ENCODE measurements around the gene ANXA11.
A peak's percentile ranks its signal among the peaks of the same experiment; 100 is the strongest.

The ANXA11 gene

DNA sequence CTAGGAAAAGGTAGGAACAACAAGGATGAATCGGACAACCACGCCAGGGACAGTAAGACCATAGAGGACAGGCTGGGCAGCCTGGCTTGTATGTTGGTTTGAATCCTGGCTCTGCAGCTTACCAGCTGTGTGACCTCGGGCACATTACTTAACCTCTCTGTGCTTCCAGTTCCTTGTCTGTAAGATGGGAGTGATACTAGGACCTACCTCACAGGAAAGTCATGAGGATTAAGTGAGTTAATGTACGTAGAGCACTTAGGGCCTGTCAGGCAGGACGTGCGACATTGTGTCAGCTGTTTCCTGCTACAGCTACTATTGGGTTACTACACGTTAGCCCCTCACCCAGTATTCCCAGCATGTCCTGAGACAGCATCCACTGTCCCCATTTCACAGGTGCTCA is 40.7 kb downstream of the ANXA11 start:
- no peak for DNase-seq

DNA sequence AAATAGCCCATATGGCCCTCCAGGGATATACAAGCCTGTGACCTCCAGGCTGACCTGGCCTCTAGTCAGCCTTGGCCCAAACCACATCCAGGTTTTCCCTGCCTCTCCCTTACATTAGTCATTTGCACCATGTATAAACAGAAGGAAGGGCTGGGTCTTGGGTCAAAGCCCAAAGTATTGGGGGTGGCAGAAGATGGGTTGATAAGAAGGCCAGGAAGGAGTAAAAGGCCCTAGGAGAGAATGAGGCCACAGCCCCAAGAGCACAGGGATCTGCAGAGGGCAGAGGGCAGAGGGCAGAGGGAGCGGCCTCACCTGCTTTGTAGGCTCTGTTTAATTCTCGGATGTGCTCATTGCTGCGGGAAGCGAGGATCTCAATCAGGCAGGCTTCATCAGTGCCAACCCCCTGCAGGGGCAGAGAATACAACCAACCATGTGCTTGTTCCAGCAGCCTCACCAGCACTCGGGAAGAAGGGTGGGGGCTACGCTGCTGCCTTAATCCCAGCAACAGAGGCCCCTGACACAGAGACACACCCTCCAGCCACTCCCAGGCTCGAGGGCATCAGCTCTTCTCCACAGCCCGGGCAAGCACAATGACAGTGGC is 41.5 kb downstream of the ANXA11 start:
- DNase-seq = peak; percentile 92

DNA sequence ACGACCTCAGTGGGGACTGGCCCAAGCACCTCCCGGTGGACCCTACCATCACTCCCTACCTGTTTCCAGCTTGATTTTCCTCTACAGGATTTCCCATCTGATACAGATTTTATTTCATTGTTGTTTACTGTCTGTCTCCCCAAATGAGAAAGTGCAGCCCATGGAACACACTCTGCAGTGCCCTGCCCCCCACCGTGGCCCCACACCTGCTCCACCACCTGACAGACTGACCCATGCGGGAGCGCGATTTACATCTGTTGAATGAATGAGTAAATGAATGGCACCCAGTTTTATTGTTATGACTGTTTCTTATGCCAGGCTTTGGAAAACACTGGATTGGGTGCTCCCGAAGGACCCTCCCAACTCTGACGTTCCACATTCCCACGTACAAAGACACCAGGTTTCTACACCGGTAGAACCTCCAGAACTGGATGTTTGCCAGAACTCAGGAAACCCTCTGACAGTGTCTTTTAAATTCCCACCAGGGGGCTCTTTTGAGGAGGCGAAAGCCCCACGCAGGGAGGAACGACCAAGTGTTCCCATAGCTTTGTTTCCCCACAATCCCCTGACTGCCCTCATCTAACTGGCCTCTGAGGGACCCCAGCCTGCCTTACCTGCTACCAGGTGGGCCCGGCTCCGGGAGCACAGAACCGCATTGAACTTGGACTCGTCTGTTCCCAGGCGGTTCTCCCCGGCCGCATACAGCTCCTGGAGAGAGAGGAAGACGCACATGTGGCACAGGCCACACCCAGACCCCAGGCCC is 43.8 kb downstream of the ANXA11 start:
- DNase-seq = no peak

DNA sequence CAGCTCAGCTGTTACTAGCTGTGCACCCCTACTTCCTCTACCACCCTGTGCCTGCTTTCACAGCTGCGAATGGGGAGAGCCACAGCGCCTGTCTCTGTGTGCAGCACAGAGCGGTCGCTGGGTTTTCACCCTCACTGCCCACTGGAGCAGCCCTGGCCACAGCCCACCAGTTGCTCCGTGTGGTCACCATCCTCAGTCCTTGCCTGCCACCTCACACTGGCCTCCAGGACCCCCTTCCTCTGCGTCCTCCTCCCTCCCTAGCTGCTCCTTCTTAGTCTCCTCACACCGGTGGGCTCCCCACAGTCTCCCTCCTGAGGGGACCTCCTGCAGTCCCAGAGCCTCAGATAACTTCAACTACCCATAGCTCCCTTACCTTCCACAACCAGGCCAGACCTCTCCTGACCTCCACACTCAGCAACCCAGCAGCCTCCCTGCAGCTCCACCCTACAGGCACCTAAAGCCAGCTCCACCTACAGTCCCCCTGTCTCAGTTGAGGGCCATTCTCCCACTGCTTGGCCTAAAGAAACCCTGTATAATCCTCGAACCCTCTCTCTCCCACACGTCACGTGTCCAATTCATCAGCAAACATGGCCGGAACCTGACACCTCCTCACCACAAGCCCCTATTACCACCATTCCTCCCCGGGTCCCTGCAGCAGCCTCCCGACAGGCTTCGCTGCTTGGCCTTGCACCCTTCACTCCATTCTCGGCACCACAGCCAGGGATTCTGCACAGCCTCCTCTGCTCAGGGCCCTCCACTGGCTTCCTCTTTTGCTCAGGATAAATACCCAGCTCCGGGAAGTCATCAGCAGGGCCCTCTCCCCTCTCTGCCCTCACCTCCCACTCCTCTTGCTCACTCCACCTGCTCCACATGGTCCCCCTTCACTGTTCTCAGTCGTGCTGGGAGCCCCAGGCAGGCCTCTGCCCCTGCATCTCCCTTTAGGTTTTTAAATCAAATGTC is 44.7 kb downstream of the ANXA11 start:
- no peak for DNase-seq

DNA sequence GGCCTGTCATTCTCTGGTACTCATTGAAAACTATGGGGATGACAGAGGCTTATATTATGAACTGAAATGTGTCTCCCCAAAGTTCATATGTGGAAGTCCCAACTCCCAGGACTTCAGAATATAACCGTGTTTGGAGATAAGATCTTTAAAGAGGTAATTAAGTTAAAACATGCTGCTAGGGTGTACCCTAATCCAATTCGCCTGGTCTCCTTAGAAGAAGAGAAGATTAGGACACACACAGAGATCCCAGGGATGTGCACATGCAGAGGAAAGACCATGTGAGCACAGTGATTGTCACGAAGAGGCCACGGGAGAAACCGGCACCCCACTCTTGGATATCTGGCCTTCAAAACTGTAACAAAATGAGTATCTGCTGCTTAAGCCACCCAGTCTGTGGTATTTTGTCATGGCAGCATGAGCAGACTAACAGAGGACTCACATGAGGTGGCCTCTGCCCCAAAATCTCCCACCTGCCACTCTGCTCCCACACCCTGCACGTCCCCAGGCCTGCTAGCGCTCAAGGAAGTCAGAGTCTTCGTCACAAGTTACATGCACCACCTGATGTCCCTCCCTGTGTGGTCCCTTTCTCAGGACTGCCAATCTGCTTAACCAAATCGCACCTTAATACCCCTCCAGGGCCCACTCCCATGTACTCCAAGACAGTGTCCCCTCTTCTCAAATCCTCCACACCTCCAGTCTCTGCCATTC is 46.0 kb downstream of the ANXA11 start:
- DNase-seq = no peak

DNA sequence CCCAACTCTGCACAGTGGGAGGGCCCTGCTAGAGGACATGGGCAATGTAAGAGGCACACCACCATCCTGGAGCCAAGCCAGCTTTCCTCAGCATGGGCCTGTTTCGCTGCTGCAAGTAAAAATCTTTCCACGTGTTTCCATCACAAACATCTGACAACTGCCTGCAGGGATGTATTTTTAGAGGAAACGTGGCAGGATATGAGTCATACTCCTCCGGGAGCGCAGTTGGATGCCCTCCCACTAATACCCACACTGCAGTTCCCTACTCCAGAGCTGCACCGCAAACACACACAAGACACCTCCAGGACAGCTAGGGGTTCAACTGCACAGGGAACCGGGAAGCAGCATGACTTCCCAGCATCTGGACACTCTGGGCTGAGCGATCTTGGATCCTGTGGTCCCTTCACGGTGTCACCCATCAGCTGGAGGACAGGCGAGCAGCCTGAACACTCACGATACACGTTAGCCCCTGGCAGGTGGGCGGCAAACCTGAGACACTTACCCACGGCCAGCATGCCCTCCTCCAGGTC is 46.7 kb downstream of the ANXA11 start:
- peak; percentile 95 for DNase-seq

DNA sequence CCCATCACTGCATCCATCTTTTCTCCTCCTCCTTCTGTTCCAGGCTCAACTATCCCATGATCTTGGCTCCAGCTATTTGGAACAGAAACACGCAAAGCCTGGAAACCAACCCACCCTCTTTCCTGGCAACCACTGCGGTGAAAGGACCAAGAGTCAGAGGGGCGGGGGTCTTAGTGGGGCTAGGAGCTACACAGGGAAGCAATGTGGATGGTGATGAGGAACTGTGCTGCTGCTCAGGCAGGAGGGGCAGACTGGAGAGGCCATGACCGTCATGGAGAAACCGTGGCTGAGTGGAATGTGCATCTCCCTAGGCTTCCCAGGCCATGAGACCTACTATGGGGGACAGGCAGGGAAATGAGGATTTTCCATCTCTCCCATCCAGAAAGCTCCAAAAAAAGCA is 47.2 kb downstream of the ANXA11 start:
- no peak for DNase-seq

DNA sequence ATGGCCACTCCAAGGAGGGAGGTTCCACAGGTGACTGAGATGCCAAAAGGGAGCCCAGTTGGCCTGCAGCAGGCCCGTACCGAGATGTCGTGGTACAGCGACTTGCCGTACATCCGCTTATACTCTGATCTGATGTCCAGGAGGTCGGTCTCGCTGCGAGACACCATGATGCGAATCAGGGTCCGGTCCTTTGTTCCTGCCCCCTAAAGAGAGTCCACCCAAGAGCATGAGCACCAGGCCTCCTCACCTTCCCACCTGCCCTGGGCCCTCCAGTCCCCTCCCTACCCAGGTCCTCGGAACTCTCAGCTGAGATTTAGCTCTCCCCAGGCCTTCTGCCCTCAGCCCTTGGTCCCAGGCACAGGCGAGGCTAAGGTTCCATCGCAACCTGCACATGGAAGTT is 47.8 kb downstream of the ANXA11 start:
- DNase-seq = no peak

DNA sequence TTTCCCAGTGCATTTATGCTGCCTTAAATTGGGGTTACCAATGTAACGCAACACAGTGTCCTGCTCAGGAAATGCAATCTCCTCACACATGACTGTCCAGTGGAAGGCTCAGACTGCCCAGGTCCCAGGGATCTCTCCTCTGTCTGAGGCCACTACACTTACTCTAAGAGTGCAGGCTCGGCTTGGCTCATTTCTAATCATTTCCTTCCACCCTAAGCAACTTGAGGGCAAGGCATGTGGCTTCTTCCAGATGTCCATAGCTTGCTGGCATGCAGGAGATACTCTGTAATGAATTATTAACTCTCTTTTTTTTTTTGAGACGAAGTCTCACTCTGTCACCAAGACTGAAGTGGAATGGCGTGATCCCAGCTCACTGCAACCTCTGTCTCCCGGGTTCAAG is 49.1 kb downstream of the ANXA11 start:
- no peak for DNase-seq

DNA sequence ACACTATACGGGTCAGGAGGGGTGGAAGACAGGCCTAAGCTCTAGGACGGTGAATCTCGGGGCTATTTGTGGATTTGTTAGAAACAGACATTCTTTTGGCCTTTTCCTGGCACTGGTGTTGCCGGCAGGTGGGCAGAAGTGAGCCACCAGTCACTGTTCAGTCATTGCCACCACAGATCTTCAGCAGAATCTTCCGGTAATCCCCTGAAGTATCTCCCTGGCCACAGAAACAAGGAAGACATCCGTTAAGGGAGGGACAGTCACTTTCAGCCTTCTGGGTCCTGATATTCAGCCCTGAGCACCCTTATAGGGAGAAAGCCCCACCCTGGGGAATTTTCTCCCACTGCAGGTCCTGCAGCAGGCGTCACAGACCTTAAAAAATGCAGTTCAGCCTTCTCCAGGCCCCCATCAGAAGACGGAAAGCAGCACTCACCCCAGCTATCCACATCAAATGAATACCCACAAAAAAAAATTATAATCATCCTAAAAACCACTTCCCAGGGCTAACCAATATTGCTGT is 49.6 kb downstream of the ANXA11 start:
- DNase-seq = no peak

DNA sequence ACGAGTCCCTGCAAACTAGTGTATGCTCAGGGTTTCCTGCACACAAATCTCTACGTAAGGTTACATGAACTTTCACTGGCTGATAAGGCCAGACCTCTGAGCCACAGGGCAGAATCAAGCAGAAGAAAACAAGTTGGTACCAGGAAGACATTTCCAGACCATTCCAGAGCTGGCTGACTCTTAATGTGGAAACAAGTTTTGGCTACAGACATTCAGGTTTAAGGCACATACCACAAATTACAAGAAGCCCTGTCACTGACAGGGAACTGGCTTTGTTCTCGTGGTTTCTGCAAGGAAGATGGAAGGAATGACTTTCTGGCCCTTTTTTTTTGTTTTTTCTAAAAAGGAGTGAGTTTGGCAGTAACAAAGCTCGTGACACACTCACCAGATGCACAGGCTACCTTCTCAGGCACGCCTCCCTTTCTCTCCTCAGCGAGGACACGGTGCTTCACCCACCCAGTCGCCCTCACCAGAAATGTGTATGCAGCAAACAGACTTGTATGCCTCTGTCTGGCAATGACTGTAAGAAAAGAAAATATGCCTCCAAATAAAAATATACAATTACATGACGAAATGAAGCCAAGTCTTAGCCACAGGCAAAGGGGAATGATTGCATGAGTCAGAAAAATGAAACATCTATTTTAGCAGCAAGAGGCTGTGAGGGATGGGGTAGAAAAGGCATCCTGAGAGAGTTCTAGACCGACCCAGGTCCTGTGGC is 50.2 kb downstream of the ANXA11 start:
- peak; percentile 88 for DNase-seq

DNA sequence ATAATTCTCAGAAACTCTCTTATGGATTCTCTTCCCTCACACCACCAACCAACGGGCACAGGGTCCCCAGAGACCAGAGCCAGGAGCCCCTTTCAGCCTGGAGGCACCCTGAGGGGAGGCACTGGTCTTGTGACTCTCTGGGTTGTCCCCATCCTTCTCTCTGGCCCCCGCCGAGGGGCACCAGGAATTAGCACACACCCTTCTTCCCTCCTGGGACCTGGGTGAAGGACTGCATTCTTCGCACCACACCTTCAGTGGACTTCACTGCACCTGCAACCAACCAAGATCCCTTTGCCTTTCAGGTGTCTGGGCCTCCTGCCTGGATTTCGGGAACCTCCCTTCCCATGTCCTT is 50.7 kb downstream of the ANXA11 start:
- DNase-seq = no peak

DNA sequence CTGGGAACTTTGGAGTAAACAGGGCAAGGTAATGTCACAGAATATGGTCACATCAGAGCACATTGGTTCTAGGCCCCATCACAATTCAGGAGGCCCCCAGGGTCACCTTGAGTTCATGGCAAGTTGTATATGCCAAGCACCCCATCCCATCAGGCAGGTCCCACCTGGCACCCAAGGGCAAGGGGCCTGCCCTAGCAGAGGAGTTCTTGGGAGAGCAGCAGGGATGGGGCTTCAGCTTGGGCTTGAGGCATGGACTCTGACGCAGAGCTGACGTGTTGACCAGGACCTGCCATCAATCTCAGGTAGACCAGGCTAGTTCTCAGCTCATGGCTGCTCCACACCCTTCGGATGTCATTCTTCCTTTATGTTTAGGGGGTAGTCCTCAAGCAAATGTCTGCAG is 51.9 kb downstream of the ANXA11 start:
- no peak for DNase-seq

DNA sequence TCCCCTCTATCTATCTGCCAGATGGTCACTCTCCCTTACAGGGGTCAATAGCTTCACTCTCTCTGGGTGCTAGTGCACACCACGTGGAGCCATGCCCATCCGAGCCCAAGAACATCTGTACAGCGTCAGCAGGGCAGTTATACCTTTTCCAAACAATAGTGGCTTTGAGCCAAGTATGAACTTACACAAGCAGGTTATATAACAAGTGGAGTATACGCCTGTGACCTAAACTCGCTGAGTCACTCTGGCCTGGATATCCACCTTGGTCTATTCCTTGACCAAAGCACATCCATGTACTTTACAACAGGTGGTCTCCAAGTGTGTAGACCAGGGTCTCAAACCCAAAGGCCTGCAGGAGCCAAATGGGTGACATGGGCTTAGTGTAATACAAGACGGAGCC is 52.5 kb downstream of the ANXA11 start:
- no peak for DNase-seq

DNA sequence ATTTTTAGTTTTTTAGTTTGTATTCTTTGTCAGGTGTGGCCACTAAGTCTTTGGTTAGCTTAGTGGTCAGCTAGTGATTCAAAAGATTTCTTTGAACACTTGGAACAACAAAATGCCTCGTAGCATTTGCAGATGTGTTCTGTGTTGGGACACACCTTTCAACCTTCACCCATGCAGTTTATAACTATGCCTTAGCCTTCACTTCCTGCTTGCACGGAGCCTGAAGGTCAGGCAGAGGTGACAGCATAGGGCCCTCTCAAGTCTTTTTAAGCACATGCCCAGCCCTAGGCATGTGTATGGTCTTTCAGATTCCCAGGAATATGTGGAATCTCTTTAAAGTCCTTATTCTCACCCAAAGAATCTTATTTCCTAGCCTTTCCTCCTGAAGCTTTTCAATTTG is 55.2 kb downstream of the ANXA11 start:
- no peak for DNase-seq

DNA sequence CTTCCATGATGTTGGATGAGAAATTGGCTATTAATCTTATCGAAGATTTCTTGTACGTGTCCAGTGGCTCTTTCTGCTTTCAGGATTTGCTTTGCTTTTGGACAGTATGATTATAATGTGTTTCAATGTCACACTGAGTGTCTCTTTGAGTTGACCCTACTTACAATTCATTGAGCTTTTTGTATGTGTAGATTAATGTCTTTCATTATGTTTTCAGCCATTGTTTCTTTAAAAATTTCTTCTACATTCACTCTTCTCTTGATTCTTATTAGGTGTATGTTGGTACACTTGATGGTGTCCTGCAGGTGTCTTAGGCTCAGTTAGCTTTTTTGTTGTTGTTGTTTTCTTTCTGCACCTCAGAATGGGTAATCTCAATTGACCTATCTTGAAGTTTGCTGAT is 56.2 kb downstream of the ANXA11 start:
- DNase-seq = no peak

DNA sequence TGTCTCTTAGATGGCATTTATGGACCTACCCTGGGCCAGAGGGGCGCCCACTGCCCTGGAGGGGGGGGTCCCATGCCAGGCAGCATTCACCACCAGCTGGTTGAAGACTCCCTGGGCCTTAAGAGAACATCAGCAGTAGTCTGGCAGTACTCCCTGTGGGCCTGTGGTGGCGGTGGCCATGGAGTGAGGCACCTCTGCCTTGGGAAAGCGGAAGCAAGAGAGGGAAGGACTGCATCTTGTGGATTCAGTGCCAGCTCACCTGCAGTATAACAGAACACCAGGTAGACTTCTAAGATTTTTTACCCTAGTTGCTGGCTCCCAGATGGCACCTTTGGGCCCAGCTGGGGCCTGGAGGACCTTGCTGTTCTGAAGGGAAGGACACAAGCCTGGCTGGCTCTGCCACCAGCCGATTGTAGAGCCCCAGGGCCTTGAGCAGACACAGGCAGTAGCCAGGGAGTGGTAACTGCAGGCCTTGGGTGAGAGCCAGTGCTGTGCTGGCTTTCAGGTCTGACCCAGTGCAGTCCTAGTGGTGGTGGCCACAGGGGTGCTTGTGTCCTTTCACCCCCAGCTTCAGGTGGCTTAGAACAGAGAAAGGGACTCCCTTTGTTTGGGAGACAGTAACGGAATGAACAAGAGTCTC is 57.1 kb downstream of the ANXA11 start:
- no peak for DNase-seq

DNA sequence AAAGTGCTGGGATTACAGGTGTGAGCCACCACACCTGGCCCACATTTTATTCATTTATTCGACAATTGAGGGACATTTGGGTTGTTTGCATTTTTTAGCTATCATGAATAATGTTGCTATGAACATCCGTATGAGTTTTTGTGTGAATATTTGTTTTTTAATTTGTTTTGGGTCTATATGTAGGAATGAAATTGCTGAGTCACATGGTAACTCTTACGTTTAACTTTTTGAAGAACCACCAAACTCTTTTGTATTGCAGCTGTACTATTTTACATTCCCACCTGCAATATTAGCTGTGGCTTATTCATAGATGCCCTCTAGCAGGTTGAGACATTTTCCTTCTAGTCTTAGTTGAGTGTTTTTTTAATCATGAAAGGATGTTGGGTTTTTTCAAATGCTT is 58.4 kb downstream of the ANXA11 start:
- DNase-seq = no peak

DNA sequence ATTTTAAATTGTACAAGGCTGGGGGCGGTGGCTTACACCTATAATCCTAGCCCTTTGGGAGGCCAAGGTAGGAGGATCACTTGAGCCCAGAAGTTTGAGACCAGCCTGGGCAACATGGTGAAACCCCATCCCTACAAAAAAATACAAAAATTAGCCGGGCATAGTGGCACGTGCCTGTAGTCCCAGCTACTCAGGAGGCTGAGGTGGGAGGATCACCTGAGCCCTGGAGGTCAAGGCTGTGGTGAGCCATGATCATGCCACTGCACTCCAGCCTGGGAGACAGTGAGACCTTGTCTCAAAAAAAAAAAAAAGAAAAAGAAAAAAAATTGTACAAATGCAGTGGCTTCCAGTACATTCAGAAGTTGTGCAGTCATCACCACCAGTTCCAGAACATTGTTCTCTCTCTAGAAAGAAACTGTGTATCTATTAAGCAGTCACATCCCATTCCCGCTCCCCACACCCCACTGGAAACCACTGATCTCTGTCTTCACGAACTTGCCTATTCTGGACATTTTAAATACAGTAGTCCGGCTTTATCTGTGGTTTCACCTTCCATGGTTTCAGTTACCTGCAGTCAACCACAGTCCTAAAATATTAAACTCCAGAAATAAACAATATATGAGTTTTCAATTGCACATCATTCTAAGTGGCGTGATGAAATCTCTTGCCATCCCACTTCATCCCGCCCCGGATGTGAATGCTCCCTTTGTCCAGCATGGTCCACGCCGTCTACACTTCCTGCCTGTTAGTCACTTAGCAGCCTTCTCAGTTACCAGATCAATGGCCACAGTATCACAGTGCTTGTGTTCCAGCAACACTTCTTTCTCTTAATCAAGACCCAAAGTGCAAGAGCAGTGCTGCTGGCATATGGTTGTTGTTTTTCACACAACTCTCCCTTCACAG is 59.7 kb downstream of the ANXA11 start:
- peak; percentile 19 for DNase-seq

DNA sequence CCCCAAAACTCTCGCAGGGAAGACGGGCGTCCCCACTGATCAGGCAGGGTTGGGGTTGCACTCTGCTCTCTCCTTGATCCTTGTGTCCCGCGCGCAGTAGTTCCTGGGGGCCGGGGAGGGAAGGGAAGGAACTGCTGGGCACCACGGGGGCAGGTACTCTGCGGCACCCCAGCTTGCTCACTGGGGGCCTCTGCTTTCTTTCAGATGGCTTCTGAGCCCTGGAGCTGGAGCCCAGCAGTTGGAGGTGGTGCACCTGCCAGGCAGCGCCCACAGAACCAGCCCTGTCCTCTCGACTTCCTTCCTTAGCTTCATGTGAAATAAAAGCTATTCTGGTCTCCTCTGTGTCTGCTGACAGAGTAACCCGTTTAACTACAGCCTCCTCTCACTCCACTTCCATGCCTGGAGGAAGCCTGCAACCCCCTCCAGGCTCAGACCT is 60.6 kb downstream of the ANXA11 start:
- no peak for DNase-seq
